ENCODE data around the gene ZCCHC14. TPM values are rescaled to one million over a fixed set of nuclear protein-coding genes. Genes with fewer than 3 reads are reported as not detected.

ZCCHC14 gene
- total and polyA plus RNA-seq, 2 of the 13 experiments (the other 11 are each of a cell fraction or from before 2014, with no cell fraction given), result 12.4 to 12.5 TPM

- TF ChIP-seq, protein P1, sequence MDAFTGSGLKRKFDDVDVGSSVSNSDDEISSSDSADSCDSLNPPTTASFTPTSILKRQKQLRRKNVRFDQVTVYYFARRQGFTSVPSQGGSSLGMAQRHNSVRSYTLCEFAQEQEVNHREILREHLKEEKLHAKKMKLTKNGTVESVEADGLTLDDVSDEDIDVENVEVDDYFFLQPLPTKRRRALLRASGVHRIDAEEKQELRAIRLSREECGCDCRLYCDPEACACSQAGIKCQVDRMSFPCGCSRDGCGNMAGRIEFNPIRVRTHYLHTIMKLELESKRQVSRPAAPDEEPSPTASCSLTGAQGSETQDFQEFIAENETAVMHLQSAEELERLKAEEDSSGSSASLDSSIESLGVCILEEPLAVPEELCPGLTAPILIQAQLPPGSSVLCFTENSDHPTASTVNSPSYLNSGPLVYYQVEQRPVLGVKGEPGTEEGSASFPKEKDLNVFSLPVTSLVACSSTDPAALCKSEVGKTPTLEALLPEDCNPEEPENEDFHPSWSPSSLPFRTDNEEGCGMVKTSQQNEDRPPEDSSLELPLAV (CRISPR knock-in tag; conservative IDR thresholded peaks at IDR 0.05; ENCODE audit: low read depth), result no peak
- TF ChIP-seq MAFF (IDR thresholded peaks at IDR 0.05; ENCODE audit: low read depth, low read length), result no peak
- no peak for TF ChIP-seq SMARCC2 (IDR thresholded peaks at IDR 0.05)
- TF ChIP-seq, protein P2, sequence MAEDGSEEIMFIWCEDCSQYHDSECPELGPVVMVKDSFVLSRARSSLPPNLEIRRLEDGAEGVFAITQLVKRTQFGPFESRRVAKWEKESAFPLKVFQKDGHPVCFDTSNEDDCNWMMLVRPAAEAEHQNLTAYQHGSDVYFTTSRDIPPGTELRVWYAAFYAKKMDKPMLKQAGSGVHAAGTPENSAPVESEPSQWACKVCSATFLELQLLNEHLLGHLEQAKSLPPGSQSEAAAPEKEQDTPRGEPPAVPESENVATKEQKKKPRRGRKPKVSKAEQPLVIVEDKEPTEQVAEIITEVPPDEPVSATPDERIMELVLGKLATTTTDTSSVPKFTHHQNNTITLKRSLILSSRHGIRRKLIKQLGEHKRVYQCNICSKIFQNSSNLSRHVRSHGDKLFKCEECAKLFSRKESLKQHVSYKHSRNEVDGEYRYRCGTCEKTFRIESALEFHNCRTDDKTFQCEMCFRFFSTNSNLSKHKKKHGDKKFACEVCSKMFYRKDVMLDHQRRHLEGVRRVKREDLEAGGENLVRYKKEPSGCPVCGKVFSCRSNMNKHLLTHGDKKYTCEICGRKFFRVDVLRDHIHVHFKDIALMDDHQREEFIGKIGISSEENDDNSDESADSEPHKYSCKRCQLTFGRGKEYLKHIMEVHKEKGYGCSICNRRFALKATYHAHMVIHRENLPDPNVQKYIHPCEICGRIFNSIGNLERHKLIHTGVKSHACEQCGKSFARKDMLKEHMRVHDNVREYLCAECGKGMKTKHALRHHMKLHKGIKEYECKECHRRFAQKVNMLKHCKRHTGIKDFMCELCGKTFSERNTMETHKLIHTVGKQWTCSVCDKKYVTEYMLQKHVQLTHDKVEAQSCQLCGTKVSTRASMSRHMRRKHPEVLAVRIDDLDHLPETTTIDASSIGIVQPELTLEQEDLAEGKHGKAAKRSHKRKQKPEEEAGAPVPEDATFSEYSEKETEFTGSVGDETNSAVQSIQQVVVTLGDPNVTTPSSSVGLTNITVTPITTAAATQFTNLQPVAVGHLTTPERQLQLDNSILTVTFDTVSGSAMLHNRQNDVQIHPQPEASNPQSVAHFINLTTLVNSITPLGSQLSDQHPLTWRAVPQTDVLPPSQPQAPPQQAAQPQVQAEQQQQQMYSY (CRISPR knock-in tag; IDR thresholded peaks at IDR 0.05), result peak; percentile 99
- TF ChIP-seq, protein P3, sequence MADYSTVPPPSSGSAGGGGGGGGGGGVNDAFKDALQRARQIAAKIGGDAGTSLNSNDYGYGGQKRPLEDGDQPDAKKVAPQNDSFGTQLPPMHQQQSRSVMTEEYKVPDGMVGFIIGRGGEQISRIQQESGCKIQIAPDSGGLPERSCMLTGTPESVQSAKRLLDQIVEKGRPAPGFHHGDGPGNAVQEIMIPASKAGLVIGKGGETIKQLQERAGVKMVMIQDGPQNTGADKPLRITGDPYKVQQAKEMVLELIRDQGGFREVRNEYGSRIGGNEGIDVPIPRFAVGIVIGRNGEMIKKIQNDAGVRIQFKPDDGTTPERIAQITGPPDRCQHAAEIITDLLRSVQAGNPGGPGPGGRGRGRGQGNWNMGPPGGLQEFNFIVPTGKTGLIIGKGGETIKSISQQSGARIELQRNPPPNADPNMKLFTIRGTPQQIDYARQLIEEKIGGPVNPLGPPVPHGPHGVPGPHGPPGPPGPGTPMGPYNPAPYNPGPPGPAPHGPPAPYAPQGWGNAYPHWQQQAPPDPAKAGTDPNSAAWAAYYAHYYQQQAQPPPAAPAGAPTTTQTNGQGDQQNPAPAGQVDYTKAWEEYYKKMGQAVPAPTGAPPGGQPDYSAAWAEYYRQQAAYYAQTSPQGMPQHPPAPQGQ (CRISPR knock-in tag; IDR thresholded peaks at IDR 0.05; ENCODE audit: borderline replicate concordance), result no peak
- no peak for TF ChIP-seq NR2F6 (IDR thresholded peaks at IDR 0.05)
- no peak; the same call in 1 of the 2 replicates for TF ChIP-seq NR2F6 (CRISPR knock-in tag; IDR thresholded peaks at IDR 0.05)
- TF ChIP-seq ZBTB34 (CRISPR knock-in tag; IDR thresholded peaks at IDR 0.05), result no peak
- peak; percentile 90 for TF ChIP-seq MEIS2 (CRISPR knock-in tag; IDR thresholded peaks at IDR 0.05)
- TF ChIP-seq SNAI1 (CRISPR knock-in tag; IDR thresholded peaks at IDR 0.05; ENCODE audit: borderline replicate concordance), result no peak
- no peak for TF ChIP-seq SMAD3 (CRISPR knock-in tag; IDR thresholded peaks at IDR 0.05)
- TF ChIP-seq ZNF713 (CRISPR knock-in tag; IDR thresholded peaks at IDR 0.05), result no peak
- TF ChIP-seq PCBP1 (IDR thresholded peaks at IDR 0.05; ENCODE audit: borderline replicate concordance, low read depth, low read length), result peak; percentile 92
- no peak for TF ChIP-seq ZNF678 (CRISPR knock-in tag; IDR thresholded peaks at IDR 0.05)
- TF ChIP-seq ZSCAN9 (CRISPR knock-in tag; IDR thresholded peaks at IDR 0.05; ENCODE audit: borderline replicate concordance), result no peak
- TF ChIP-seq ISX (CRISPR knock-in tag; conservative IDR thresholded peaks at IDR 0.05), result no peak
- TF ChIP-seq RCOR2 (CRISPR knock-in tag; IDR thresholded peaks at IDR 0.05), result peak; percentile 96
- TF ChIP-seq, protein P4, sequence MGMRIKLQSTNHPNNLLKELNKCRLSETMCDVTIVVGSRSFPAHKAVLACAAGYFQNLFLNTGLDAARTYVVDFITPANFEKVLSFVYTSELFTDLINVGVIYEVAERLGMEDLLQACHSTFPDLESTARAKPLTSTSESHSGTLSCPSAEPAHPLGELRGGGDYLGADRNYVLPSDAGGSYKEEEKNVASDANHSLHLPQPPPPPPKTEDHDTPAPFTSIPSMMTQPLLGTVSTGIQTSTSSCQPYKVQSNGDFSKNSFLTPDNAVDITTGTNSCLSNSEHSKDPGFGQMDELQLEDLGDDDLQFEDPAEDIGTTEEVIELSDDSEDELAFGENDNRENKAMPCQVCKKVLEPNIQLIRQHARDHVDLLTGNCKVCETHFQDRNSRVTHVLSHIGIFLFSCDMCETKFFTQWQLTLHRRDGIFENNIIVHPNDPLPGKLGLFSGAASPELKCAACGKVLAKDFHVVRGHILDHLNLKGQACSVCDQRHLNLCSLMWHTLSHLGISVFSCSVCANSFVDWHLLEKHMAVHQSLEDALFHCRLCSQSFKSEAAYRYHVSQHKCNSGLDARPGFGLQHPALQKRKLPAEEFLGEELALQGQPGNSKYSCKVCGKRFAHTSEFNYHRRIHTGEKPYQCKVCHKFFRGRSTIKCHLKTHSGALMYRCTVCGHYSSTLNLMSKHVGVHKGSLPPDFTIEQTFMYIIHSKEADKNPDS (CRISPR knock-in tag; IDR thresholded peaks at IDR 0.05), result no peak
These were observed at the start of gene ZCCHC14 (continued) for GRCh38 chr16:87492721-87493607.

Data from HepG2 (cell line).